Fibroblast of skin of right quadriceps (primary cell): ENCODE results near the gene CRELD1.
"Not testable (repeated sequence)": the region's sequence is repeated elsewhere in the genome, so short reads cannot be mapped to it uniquely, and the experiment has no call there.

ENCODE experiments used
- DNase-seq: peaks from one replicate; pipeline ENCODE4 v3.0.0-alpha.2; 2013

CRELD1 gene

DNA sequence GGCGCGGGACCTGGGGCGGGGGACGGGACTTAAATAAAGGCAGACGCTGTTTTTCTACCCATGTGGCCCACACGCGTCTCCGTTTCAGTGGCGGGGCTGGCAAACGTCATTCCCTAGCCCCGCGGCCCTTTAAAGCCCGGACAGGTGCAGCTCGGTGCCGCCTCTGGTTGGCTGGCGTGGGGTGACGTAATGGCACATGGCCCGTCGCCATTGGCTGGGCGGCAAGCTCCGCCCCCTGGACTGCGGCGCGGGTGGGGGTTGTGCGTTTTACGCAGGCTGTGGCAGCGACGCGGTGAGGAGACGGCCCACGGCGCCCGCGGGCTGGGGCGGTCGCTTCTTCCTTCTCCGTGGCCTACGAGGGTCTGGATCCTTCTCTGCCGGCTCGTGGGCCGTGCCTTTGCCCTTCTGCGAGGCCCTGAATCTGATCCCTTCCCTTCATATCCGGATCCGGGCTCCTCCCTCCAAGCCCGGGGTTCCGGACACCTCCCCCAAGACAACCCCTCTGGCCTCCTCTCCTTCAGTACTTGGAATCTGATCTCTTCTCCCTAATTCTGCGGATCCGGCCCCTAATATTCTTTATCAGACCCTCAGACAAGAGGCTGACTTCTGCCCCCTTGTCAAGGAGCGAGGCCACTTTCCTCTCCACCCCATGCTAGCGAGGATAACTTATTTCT lies at the start of gene CRELD1:
CRELD1 (plus strand) TSS at position 274 of the 674 bp plus-strand sequence. CDS start 605 bp downstream, outside the sequence.
- DNase-seq = peak; percentile 84

DNA sequence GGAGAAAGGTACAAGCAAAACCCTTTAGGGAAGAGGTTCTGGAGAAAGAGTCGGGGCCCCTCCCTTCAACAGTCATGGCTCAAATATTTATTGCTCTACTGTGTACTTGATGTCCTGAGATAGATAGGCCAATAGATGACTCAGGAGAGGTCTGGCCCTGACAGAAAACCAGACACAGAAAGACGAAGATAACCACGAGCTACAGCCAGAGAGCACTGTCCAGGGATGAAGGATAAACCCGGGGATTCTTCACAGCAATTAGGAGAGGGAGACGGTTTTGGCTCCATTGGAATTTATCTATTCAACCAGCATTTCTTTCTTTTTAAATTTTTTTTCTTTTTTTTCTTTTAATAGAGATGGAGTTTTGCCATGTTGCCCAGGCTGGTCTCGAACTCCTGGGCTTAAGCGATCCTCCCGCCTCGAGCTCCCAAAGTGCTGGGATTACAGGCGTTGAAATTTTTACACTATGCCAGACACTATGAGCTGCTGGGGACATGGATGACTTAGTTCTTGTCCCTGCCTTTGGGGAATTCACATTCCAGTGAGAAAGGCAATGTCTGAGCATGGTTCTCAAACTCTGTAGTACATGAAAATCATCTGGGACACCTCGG lies 49.0 kb upstream of the CRELD1 start:
- peak; percentile 81 for DNase-seq

DNA sequence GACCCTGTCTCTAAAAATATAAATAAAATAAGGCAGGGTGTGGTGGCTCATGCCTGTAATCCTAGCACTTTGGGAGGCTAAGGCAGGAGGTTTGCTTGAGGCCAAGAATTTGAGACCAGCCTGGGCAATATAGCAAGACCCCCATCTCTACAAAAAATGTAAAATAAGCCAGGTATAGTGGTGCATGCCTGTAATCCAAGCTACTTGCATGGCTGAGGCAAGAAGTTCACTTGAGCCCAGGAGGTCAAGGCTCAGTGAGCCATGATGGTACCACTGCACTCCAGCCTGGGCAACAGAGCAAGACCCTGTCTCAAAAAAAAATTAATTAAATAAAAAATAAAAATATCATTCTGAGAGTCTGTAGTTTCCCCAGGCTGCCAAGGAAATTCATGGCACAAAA lies 47.3 kb upstream of the CRELD1 start:
- no peak for DNase-seq

DNA sequence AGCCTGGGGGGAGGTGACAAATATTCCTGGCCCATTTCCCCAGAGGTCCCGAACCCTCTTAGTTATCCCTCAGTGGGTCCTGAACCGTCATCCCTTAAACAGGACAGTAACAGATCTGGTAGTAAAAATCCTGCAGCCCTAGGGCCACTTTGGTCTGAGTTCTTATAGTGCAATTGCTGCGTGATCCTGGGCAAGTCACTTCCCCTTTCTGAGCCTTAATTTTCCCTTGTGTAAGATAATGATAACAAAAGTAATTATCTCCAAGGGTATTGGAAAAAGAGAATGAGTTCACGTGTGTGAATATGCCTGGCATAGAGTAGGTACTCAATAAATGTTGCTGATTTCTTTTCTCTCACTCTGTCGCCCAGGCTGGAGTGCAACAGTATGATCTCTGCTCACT lies 46.2 kb upstream of the CRELD1 start:
- DNase-seq = no peak

GRCh38 chr3:9888540-9888939 lies 45.1 kb upstream of the CRELD1 start:
- DNase-seq = no peak

GRCh38 chr3:9889405-9889804 lies 44.2 kb upstream of the CRELD1 start:
- no peak for DNase-seq

DNA sequence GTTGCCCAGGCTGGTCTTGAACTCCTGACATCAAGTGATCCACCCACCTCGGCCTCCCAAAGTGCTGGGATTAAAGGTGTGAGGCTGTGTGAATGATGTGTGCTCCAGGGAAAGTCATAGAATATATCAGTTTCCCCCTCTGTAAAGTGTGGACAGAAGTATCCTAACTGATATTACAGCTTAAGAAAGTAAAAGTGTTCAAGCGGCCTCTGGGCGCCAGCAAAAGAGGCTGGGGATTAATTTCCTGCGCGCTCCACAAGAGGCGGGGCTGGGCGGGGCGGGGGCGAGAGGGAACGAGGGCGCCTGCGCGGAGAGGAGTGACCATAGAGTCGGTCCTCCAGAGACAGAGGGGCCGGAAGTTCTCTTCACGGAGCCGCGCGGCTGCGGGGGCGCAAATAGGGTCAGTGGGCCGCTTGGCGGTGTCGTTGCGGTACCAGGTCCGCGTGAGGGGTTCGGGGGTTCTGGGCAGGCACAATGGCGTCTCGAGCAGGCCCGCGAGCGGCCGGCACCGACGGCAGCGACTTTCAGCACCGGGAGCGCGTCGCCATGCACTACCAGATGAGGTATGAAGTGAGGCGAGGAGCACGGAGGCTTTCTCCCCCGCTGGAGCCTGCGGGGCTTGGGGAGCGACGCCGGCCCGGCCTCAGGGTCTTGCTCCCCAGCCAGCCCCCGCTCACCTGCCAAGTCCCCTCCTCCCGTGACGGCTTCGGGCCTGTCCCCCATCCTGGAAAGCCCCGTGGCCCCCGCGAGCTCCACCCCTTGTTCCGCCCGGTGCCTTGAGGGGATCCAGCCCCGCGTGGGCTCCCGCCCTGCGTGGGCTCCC lies 43.2 kb upstream of the CRELD1 start, which contains the start of gene JAGN1:
JAGN1 (plus strand) TSS at position 362 of the 823 bp plus-strand sequence; CDS start at position 475, 113 bp downstream.
- peak; percentile 90 for DNase-seq

- DNase-seq = no peak
These were observed 42.5 kb upstream of the CRELD1 start for GRCh38 chr3:9891072-9891622.

DNA sequence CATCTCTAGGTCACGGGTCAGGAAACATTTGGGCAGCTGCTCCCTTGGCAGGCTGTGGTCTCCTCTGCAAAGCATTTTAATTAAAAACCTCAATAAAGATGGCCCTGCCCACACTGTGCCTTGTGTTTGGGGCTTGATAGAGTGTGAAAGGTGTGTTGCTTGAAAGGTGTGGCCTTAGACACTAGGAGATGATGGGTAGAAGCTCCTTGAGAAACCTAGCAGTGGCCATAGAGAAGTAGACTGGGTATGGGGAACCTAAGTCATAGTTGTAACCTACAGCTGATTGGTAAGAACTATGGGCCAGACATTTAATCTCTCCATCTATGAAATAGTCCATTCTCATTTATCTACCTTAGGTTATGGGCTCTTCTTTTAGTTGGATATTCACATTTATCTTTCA lies 39.9 kb upstream of the CRELD1 start:
- no peak for DNase-seq

GRCh38 chr3:9895715-9896114 lies 37.9 kb upstream of the CRELD1 start:
- not testable (repeated sequence) for DNase-seq

DNA sequence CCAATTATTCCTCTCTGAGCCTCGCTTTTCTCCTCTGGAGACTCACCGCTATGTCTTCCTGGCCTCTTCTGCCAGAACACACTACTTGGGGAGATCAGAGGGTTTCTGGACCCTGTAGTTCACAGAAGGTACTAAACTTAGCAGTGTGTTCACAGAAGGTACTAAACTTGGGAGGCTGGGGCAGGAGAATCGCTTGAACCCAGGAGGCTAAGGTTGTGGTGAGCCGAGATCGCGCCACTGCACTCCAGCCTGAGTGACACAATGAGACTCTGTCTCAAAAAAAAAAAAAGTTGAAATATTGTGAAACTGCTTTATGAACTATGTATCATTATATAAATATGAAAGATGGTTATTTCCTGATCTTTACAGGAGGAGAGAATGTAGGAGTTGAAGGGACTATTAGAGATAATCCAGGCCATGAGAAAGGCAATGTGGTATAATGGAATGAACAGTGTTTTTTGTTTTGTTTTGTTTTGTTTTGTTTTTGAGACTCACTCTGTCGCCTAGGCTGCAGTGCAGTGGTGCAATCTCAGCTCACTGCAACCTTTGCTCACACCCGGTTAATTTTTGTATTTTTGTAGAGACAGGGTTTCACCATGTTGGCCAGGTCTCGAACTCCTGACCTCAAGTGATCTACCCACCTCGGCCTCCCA lies 36.8 kb upstream of the CRELD1 start:
- DNase-seq = not testable (repeated sequence)

- peak; percentile 29 for DNase-seq
These were observed 35.9 kb upstream of the CRELD1 start for GRCh38 chr3:9897408-9898372.

DNA sequence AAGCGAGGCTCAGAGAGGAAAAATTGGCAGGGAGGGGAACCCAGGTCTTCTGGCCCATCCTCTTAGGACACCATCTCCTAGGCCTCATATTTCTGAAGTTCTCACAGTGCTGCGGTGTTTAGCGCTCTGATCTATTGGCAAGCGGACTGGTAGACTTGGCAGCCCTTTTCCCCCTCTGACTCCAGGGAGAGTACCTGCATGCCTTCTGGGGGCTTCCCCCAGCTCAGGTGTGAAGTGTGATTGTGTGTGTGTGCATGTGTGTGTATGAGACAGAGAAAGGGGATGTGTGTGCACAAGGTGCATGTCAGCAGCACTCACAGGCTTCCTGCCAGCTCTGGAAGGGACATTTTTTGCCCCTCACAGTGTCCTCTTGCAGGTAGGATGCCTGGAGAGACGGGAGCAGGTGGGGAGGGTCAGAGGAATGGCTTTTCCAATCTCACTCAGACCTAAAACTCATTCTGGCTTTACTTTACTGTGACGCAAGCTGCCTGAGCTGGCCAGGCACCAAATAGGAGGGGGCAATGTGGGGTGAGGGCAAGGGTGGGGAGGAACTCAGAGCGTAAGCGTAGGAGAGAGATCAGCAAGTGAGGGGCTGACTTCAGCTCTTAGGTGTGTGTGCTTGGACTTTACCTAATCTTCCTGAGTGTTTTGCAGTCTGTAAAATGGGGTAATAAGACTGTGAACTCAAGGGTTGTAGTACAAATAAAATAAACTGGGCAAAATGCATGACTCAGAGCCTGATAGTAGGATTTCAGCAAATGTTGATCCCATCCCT lies 35.0 kb upstream of the CRELD1 start:
- DNase-seq = no peak

- no peak for DNase-seq
These were observed 34.3 kb upstream of the CRELD1 start for GRCh38 chr3:9899289-9899791.

- not testable (repeated sequence) for DNase-seq
These were observed 32.6 kb upstream of the CRELD1 start for GRCh38 chr3:9900965-9901415.

DNA sequence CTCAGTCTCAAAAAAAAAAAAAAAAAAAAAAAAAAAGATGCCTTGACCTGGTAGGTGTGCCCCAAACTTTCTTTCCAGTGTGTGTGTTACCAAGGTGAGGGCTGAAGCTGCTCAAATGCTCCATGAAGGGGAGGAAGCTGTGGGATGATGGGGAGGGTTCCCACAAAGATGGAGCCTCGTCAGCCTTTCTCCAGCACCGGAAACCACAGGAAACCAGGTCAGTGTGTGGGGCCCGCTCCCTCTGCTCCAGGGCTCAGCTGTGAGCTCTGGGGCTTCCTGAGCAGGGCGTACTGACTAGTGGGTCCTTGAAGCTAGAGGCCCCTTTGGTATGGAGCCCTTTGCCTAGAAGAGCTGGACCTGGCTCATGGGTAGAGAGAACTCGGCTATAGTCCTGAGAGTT lies 31.7 kb upstream of the CRELD1 start:
- DNase-seq = no peak

DNA sequence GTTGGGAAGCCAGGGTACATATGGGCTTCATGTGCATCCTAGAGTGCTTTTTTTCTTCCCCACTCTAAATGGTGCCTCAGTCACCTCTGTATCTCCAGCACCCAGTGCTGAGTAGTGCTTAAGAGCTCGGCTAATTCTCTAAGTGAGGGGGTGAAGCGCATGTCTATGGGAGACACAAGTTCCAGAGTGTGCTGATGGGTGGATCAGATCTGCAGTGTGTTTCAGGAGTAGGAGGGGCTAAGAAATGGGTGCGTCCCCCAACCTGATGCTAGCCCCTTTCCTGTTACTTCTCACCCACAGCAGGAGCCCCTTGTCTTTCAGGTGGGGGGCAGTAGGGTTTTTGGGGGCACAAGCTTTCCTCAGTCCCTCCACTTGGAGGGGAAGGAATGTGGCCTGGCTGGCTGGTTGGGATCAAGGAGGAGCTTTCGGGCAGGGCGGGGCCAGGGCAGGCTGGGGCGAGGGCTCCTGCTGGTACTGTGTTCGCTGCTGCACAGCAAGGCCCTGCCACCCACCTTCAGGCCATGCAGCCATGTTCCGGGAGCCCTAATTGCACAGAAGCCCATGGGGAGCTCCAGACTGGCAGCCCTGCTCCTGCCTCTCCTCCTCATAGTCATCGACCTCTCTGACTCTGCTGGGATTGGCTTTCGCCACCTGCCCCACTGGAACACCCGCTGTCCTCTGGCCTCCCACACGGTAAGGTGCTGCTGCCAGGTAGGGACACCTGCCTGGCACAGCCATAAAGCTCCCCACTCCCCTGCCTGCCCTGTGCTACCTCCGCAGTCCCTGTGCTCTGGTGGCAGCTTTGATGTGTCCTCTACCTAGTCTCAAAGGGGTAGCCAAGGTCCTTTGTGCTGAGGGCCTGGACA lies 31.0 kb upstream of the CRELD1 start, which contains the start of gene IL17RE:
IL17RE (plus strand) TSS at position 477 of the 866 bp plus-strand sequence; CDS start at position 562, 85 bp downstream.
- DNase-seq = no peak

GRCh38 chr3:9903238-9903624 lies 30.4 kb upstream of the CRELD1 start:
- DNase-seq = peak; percentile 67

DNA sequence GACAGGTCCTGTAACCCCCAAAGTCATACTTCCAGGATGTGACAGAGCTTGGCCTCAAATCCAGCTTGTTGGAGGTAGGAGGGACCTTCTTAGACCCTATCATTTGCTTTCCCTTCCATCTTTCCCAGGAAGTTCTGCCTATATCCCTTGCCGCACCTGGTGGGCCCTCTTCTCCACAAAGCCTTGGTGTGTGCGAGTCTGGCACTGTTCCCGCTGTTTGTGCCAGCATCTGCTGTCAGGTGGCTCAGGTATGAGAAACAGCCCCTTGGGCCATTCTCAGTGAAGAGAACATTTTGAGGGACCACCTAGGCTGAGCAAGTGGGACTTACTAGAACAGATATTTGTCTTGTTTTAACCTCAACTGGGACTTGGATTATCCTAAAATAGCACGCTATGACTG lies 29.7 kb upstream of the CRELD1 start:
- DNase-seq = no peak
